ENCODE results near the gene SLC23A2.

GRCh38 chr20:4881006-4881730, 120.1 kb downstream of the SLC23A2 start:
- TF ChIP-seq CTCF (conservative IDR thresholded peaks at IDR 0.05) (no peak), EZH2 (IDR thresholded peaks at IDR 0.05; ENCODE audit: low read depth) (no peak)

Data from PC-9 (cell line).